Measurements from ENCODE around the gene GJD2.

DNA sequence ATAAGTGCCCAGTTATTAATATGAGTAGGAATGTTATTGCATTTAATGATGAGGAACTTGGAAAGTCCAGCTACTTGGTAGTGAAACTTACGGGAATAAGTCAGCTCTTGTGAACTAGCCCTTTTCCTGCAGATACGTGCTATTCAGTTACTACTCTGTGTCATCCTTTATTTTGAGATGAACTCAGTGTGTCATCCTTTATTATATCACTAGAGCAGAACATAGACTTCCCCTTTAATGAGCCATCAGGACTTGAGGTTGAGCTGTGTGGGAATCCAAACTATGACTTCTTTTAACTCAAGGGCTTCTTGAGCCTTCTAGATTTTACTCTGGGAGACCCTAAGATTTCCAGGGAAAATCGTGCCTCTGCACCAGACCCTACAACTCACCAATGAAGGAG lies 36.9 kb upstream of the GJD2 start:
- TF ChIP-seq POLR2A (IDR thresholded peaks at IDR 0.05) = no peak
- TF ChIP-seq, protein P1, sequence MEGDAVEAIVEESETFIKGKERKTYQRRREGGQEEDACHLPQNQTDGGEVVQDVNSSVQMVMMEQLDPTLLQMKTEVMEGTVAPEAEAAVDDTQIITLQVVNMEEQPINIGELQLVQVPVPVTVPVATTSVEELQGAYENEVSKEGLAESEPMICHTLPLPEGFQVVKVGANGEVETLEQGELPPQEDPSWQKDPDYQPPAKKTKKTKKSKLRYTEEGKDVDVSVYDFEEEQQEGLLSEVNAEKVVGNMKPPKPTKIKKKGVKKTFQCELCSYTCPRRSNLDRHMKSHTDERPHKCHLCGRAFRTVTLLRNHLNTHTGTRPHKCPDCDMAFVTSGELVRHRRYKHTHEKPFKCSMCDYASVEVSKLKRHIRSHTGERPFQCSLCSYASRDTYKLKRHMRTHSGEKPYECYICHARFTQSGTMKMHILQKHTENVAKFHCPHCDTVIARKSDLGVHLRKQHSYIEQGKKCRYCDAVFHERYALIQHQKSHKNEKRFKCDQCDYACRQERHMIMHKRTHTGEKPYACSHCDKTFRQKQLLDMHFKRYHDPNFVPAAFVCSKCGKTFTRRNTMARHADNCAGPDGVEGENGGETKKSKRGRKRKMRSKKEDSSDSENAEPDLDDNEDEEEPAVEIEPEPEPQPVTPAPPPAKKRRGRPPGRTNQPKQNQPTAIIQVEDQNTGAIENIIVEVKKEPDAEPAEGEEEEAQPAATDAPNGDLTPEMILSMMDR (IDR thresholded peaks at IDR 0.05) = no peak
